ENCODE measurements around the gene SPTB.

- TF ChIP-seq CTCF (IDR thresholded peaks at IDR 0.05; ENCODE audit: low read length) (no peak), EZH2 (optimal IDR thresholded peaks at IDR 0.05; ENCODE audit: low read depth, low read length) (no peak)
Observed at GRCh38 chr14:64760916-64761315, 118.8 kb downstream of the SPTB start.
